A673 (cell line): ENCODE measurements around the gene UQCC2. TPM values are rescaled to one million over a fixed set of nuclear protein-coding genes. Genes with fewer than 3 reads are reported as not detected.

Experiments used
- BruUV-seq: library from RNA; stranded (reverse); fragments of 400-500 nt; replicated peaks from 2 replicates; lab custom pipeline; 2021; lab: Mats Ljungman, UMichigan
- CTCF ChIA-PET: fragments of 300-600 bp; sonication (Branson Sonifier 250); formaldehyde crosslinking; loops from one replicate; lab custom pipeline; 2022; ENCODE audit warnings: antibody characterized with exemption; lab: Charles Lee
- POLR2A ChIA-PET: fragments of 300-600 bp; sonication (Branson Sonifier 250); formaldehyde crosslinking; loops from one replicate; lab custom pipeline; 2022; ENCODE audit warnings: antibody characterized with exemption; ENCODE audit not compliant: low non-redundant PET; lab: Charles Lee
- DNase-seq: peaks from one replicate; pipeline ENCODE4 v3.0.0-alpha.2; 2015; ENCODE audit warnings: low spot score
- H3K27ac ChIP-seq: fragments of 200-600 bp; sonication (generic); 2 replicates; pipeline ENCODE4 v1.5.1; 2016; ENCODE audit warnings: mixed run types, low read depth, mild to moderate bottlenecking, mixed read lengths, antibody characterized with exemption, low read length; ENCODE audit not compliant: poor library complexity, severe bottlenecking
- H3K27me3 ChIP-seq: fragments of 200-600 bp; sonication (generic); replicated peaks from 2 replicates; pipeline ENCODE4 v1.6.1; 2017; ENCODE audit warnings: mixed run types, low read depth, mild to moderate bottlenecking, mixed read lengths, antibody characterized with exemption, low read length; ENCODE audit not compliant: insufficient read depth, poor library complexity
- H3K36me3 ChIP-seq: fragments of 200-600 bp; sonication (generic); 2 replicates; pipeline ENCODE4 v1.6.1; 2016; ENCODE audit warnings: mixed run types, mild to moderate bottlenecking, mixed read lengths, antibody characterized with exemption, low read length; ENCODE audit not compliant: insufficient read depth, poor library complexity, severe bottlenecking
- H3K4me1 ChIP-seq: fragments of 200-600 bp; sonication (generic); 2 replicates; pipeline ENCODE4 v1.6.1; 2017; ENCODE audit warnings: mixed run types, mild to moderate bottlenecking, mixed read lengths, antibody characterized with exemption, low read length; ENCODE audit not compliant: insufficient read depth, poor library complexity, severe bottlenecking
- H3K4me3 ChIP-seq: fragments of 200-600 bp; sonication (generic); 2 replicates; pipeline ENCODE4 v1.5.1; 2016; ENCODE audit warnings: low read depth, mixed run types, mild to moderate bottlenecking, mixed read lengths, low read length; ENCODE audit not compliant: poor library complexity, severe bottlenecking
- H3K9me3 ChIP-seq: fragments of 200-600 bp; sonication (generic); 2 replicates; pipeline ENCODE4 v1.6.1; 2016; ENCODE audit warnings: mixed run types, low read depth, mild to moderate bottlenecking, mixed read lengths, antibody characterized with exemption, low read length; ENCODE audit not compliant: poor library complexity, severe bottlenecking
- EZH2 ChIP-seq: fragments of 200-600 bp; sonication (generic); IDR thresholded peaks from 2 replicates; pipeline ENCODE4 v1.6.1; 2017; ENCODE audit warnings: borderline replicate concordance, low read depth, mild to moderate bottlenecking, mixed read lengths, antibody characterized with exemption, low read length; ENCODE audit not compliant: poor library complexity, severe bottlenecking
- intact Hi-C: fragments of 100-400 bp; cut with micrococcal nuclease; formaldehyde crosslinking; loops from one replicate; pipeline ENCODE4 v1.10.0; 2022; ENCODE audit not compliant: unreplicated experiment
- total RNA-seq: library from RNA; stranded (reverse); gene quantifications from 2 replicates; pipeline ENCODE4 v1.2.3, GENCODE V29; 2021
- TF ChIP-seq, protein P1 (sequence below): fragments of 300-800, 200-600 bp; sonication (generic); conservative IDR thresholded peaks from 2 replicates; pipeline ENCODE4 v1.5.1; 2017; ENCODE audit warnings: low read depth, mild to moderate bottlenecking, antibody characterized with exemption, low read length, moderate library complexity, mixed read lengths

Gene UQCC2
- total RNA-seq, 1 experiment from 2014 or later: 124 TPM

DNA sequence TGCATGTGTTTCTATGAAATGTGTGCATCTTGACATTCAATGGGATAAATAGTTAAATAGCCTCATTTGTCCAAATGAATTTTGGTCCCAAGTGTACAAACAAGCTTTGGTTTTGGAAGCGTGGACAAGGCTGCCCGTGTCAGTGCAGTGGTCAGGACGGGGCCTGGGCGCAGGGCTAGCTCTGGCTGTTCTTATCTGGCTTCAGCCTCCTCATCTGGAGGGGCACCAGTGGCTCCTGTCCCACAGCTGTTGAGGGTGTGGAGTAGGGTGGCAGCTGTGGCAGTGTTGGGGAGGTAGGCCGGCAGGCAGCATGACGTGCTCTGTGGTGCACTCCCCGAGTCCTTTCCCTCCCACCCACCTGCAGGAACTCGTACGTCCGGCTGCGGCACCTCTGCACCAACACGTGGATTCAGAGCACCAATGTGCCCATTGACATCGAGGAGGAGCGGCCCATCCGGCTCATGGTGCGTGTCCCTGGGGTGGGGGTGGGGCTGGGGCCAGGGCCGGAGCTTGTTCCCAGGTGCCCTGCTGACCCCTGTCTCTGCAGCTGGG, 46.9 kb downstream of the UQCC2 start:
- no peak overlapping the region for H3K4me3 ChIP-seq
- no peaks in the 10 kb centered on the region for H3K4me1 ChIP-seq
- no peak for TF ChIP-seq EZH2
- TF ChIP-seq, protein P1, sequence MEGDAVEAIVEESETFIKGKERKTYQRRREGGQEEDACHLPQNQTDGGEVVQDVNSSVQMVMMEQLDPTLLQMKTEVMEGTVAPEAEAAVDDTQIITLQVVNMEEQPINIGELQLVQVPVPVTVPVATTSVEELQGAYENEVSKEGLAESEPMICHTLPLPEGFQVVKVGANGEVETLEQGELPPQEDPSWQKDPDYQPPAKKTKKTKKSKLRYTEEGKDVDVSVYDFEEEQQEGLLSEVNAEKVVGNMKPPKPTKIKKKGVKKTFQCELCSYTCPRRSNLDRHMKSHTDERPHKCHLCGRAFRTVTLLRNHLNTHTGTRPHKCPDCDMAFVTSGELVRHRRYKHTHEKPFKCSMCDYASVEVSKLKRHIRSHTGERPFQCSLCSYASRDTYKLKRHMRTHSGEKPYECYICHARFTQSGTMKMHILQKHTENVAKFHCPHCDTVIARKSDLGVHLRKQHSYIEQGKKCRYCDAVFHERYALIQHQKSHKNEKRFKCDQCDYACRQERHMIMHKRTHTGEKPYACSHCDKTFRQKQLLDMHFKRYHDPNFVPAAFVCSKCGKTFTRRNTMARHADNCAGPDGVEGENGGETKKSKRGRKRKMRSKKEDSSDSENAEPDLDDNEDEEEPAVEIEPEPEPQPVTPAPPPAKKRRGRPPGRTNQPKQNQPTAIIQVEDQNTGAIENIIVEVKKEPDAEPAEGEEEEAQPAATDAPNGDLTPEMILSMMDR: no peak
- ChIA-PET POLR2A (no interaction called here), CTCF (no interaction called here)
- H3K9me3 ChIP-seq: no peaks in the 10 kb centered on the region
- BruUV-seq: no TSS peak
- intact Hi-C loops: no loop called here
- peaks cover 9% of the 10 kb centered on the region for H3K36me3 ChIP-seq
- no peak overlapping the region for H3K27ac ChIP-seq
- DNase-seq: no peak
- H3K27me3 ChIP-seq: no peaks in the 10 kb centered on the region

- TF ChIP-seq, protein P1: no peak
- no peak for TF ChIP-seq EZH2
- no TSS peak for BruUV-seq
- POLR2A ChIA-PET: no interaction called here
- CTCF ChIA-PET: no interaction called here
- no peaks in the 10 kb centered on the region for H3K9me3 ChIP-seq
- no peak overlapping the region for H3K27ac ChIP-seq
- intact Hi-C loops: no loop called here
- no peak for DNase-seq
- peaks cover 9% of the 10 kb centered on the region for H3K36me3 ChIP-seq
- no peak overlapping the region for H3K4me3 ChIP-seq
- no peaks in the 10 kb centered on the region for H3K27me3 ChIP-seq
- no peaks in the 10 kb centered on the region for H3K4me1 ChIP-seq
Observed at GRCh38 chr6:33663727-33664449, 47.6 kb downstream of the UQCC2 start.

DNA sequence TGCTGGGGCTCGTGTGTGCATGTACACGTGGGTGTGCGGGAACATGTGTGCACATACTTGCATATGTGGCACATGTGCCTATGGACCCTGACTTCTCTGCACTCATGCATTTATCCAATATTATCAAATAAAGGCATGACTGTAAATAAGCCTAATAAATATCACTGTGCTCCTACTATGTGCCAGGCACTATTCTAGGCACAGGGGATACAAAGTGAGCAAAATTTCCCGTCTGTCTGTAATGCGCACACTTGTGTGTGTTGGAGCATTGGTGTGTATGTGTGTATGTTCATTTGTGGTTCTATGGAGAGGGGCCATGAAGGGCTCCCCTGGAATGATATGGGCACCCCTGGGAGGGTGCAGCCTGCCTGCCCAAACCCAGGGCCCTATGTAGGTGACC, 48.5 kb downstream of the UQCC2 start:
- H3K27me3 ChIP-seq: no peaks in the 10 kb centered on the region
- ChIA-PET POLR2A (no interaction called here), CTCF (no interaction called here)
- H3K27ac ChIP-seq: no peak overlapping the region
- TF ChIP-seq EZH2: no peak
- TF ChIP-seq, protein P1: no peak
- intact Hi-C loops: no loop called here
- no peak overlapping the region for H3K4me3 ChIP-seq
- H3K9me3 ChIP-seq: no peaks in the 10 kb centered on the region
- H3K36me3 ChIP-seq: peaks cover 9% of the 10 kb centered on the region
- BruUV-seq: no TSS peak
- H3K4me1 ChIP-seq: no peaks in the 10 kb centered on the region
- DNase-seq: no peak
